A204.1 (cell line): ENCODE results near the gene PPIB.
"Not testable (repeated sequence)": the region's sequence is repeated elsewhere in the genome, so short reads cannot be mapped to it uniquely, and the experiment has no call there.

Experiments
- FAIRE-seq: peaks from 2 replicates; lab custom pipeline; 2012; peaks lifted over from hg19 to GRCh38; lab: Jason Lieb, UNC

PPIB gene

GRCh38 chr15:64110108-64110701 lies 52.6 kb downstream of the PPIB start:
- not testable (repeated sequence) for FAIRE-seq

- FAIRE-seq = no peak
Measured at GRCh38 chr15:64107337-64107736, 55.5 kb downstream of the PPIB start.
